HG02938 (cell line): ENCODE results near the gene ALDH1L2.

Experiments
- ATAC-seq: cut with Tn5 transposase; IDR thresholded peaks from one replicate; pipeline ENCODE4 v1.9.1; 2021; ENCODE audit warnings: mild to moderate bottlenecking, moderate library complexity; ENCODE audit not compliant: unreplicated experiment

Gene ALDH1L2

DNA sequence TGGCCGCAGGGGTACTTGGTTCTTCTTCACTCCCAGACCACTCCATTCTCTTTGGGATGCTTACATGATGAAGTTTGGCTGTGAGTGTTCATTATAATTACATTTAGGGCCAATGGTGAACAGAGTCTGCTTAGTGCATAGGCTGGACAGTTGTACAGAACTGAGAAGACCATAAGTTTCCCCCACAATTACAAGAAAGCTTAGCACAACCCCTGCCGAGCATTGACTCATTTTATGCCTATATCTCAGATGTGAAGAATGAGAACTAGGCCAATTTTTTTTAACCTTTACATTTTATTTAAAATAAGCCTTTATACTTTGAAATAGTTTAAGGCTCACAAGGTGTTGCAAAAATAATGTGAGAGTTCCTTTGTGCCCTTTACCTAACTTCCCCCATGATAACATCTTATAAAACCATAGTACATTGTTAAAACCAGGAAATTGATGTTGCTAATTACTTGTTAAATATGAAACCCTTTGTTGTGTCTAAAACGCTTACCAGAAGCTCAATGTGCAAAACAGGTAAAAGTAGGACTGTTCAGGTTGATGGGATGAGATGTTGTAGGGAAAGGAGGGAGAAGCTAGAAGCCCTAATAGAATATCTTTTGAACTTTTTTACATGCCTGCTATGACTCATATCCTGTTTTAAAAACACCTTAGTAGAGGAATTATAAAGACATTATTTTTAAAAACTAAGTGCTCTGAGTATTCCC, 47.2 kb downstream of the ALDH1L2 start:
- no peak for ATAC-seq

- no peak for ATAC-seq
Measured at GRCh38 chr12:105033851-105034250, 50.4 kb downstream of the ALDH1L2 start.

- ATAC-seq = no peak
Measured at GRCh38 chr12:105032703-105033357, 51.4 kb downstream of the ALDH1L2 start.

- ATAC-seq = peak; percentile 92
Measured at GRCh38 chr12:105030820-105031807, 53.1 kb downstream of the ALDH1L2 start.

DNA sequence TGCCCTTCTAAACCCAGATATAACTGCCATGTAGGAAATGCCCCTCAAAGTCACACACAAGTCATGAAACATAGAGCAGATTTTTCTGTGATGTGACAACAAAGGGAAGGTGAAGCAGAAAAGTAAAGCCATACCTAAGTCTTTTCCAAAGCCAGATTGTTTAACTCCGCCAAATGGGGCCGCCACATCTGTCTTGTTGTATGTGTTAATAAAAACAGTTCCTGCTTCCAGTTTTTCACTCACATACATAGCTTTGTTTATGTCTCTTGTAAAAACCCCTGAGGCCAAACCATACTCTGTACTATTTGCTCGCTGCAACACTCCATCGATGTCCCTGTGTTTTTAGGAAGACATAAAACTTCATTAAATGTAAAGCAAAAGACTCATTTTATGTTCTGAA, 57.8 kb downstream of the ALDH1L2 start:
- no peak for ATAC-seq

- no peak for ATAC-seq
Measured at GRCh38 chr12:105025890-105026289, 58.4 kb downstream of the ALDH1L2 start.

- ATAC-seq = no peak
Measured at GRCh38 chr12:105024928-105025327, 59.3 kb downstream of the ALDH1L2 start.

DNA sequence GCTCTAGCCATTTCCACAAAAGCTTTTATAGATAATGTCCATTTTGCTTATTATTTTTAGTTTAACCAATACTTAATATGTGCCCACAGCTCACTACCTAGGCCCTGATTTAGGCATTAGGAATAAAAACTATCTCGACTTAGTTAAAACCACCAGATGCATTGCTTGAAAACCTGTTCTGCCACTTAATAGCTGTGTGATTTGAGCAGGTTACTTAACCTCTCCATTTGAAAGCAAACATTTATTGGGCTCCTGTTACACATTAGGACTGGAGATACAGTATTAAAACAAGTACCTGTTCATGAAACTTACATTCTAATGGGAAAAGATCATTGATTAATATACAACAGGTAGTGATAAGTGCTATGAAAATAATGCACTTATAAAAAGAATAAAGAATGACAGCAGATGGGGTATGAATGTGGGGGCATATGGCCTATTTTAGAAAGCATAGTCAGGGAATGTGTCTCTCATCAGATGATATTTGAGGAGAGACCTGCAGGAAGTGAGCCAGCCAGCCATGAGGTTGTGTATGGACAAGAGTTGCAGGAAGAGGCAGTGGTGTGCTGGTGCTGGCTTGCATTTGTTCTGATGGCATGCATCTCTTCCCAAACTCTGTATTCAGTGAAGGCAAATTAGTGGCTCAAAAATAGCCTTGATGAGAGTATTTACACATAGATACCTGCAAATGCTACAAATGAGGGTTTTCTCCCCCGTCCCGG, 63.9 kb downstream of the ALDH1L2 start:
- no peak for ATAC-seq

GRCh38 chr12:105018776-105019175, 65.5 kb downstream of the ALDH1L2 start:
- no peak for ATAC-seq

DNA sequence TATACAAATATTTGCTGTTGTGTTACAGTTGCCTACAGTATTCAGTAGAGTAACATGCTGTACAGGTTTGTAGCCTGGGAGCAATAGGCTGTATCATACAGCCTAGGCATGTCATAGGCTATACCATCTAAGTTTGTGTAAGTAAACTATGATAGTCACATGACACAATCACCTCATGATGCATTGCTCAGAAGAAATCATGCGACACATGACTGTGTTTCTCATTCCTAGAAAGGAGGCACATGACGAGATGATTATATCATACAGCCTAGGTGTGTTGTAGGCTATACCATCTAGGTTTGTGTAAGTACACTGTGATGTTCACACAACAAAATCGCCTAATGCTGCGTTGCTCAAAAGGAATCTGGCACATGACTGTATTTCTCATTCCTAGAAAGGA, 66.2 kb downstream of the ALDH1L2 start:
- ATAC-seq = no peak

GRCh38 chr12:105015543-105015942, 68.7 kb downstream of the ALDH1L2 start:
- ATAC-seq = no peak

GRCh38 chr12:105014603-105015002, 69.7 kb downstream of the ALDH1L2 start:
- ATAC-seq = no peak

DNA sequence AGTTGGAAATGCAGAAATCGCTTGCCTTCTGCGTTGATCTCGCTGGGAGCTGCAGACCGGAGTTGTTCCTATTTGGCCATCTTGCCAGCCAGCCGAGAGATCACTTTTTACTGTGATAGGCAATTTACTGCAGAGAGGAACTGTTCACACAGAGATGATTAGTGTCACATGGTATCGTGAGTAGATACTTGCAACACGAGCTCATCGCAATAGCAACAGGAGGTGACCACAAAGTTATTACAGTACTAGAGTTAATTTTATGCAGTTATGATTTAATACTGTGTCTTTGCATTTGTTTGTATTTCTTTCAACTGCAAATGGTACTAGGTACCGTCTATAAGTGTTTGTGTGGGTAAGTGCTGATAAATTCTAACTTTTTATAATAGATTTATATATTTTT, 70.4 kb downstream of the ALDH1L2 start:
- ATAC-seq = no peak

- no peak for ATAC-seq
Measured at GRCh38 chr12:105001476-105001875, 82.8 kb downstream of the ALDH1L2 start.

- no peak for ATAC-seq
Measured at GRCh38 chr12:104999347-104999685, 84.9 kb downstream of the ALDH1L2 start.

GRCh38 chr12:104998423-104999346, 85.6 kb downstream of the ALDH1L2 start:
- ATAC-seq = no peak

DNA sequence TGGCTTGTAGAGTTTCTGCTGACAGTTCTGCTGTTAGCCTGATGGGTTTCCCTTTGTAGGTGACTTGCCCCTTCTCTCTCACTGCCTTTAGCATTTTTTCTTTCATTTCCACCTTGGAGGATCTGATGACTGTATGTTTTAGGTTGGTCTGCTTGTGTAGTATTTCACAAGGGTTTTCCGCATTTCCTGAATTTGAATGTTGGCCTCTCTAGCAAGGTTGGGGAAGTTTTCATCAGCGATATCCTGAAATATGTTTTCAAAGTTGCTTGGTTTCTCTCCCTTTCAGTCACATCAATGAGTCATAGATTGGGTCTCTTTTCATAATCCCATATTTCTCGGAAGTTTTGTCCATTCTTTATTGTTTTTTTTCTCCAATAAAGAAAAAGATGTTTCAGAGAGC, 86.7 kb downstream of the ALDH1L2 start:
- ATAC-seq = no peak

- ATAC-seq = no peak
Measured at GRCh38 chr12:104994336-104994735, 89.9 kb downstream of the ALDH1L2 start.

- ATAC-seq = no peak
Measured at GRCh38 chr12:104991565-104992128, 92.6 kb downstream of the ALDH1L2 start.

GRCh38 chr12:104990950-104991349, 93.3 kb downstream of the ALDH1L2 start:
- ATAC-seq = no peak
